ENCODE data around the gene CSNK2A2. TPM values are rescaled to one million over a fixed set of nuclear protein-coding genes. Genes with fewer than 3 reads are reported as not detected.
A peak's percentile ranks its signal among the peaks of the same experiment; 100 is the strongest.

CSNK2A2 gene
- total RNA-seq, 1 donor from 2014 or later: 53.2 TPM

GRCh38 chr16:58186176-58186944, 11.5 kb downstream of the CSNK2A2 start:
- Histone ChIP-seq H3K27ac (ENCODE audit: low read depth, low read length) (peak overlapping the region; percentile 56), H3K27me3 (ENCODE audit: control insufficient read depth in 3 of 3, insufficient read depth in 3 of 3, low read length in 3 of 3) (no peaks in the 10 kb centered on the region), H3K4me3 (ENCODE audit: low read length in 3 of 3) (no peak overlapping the region), H3K9me3 (ENCODE audit: control insufficient read depth in 3 of 3, low read length in 3 of 3) (no peaks in the 10 kb centered on the region), H3K9ac (ENCODE audit: low read depth in 1 of 3, low read length in 3 of 3) (peak overlapping the region in 1 of 3 donors; percentile 2), H3K4me1 (ENCODE audit: control insufficient read depth in 3 of 3, insufficient read depth in 3 of 3, low read length in 3 of 3) (peaks cover 7 to 11% (median 7%) of the 10 kb centered on the region in 3 donors), H3K36me3 (ENCODE audit: control insufficient read depth in 3 of 3, insufficient read depth in 3 of 3, low read length in 3 of 3) (peaks cover 9 to 39% (median 39%) of the 10 kb centered on the region in 3 donors)

- no peak overlapping the region for H3K27ac ChIP-seq (ENCODE audit: low read depth, low read length)
These were observed 20.6 kb downstream of the CSNK2A2 start for GRCh38 chr16:58177353-58177710.

GRCh38 chr16:58176608-58177352, 21.1 kb downstream of the CSNK2A2 start:
- H3K9ac ChIP-seq (ENCODE audit: low read depth in 1 of 3, low read length in 3 of 3): no peak overlapping the region
- no peaks in the 10 kb centered on the region for H3K27me3 ChIP-seq (ENCODE audit: control insufficient read depth in 3 of 3, insufficient read depth in 3 of 3, low read length in 3 of 3)
- no peaks in the 10 kb centered on the region for H3K4me1 ChIP-seq (ENCODE audit: control insufficient read depth in 3 of 3, insufficient read depth in 3 of 3, low read length in 3 of 3)
- no peak overlapping the region for H3K4me3 ChIP-seq (ENCODE audit: low read length in 3 of 3)
- peaks cover 0 to 20% (median 16%) of the 10 kb centered on the region in 3 donors for H3K36me3 ChIP-seq (ENCODE audit: control insufficient read depth in 3 of 3, insufficient read depth in 3 of 3, low read length in 3 of 3)
- no peak overlapping the region for H3K27ac ChIP-seq (ENCODE audit: low read depth, low read length)
- H3K9me3 ChIP-seq (ENCODE audit: control insufficient read depth in 3 of 3, low read length in 3 of 3): no peaks in the 10 kb centered on the region

More at GRCh38 chr16:58177353-58177710, 20.6 kb downstream of the CSNK2A2 start:
- Histone ChIP-seq H3K27me3 (ENCODE audit: control insufficient read depth in 3 of 3, insufficient read depth in 3 of 3, low read length in 3 of 3) (no peaks in the 10 kb centered on the region), H3K36me3 (ENCODE audit: control insufficient read depth in 3 of 3, insufficient read depth in 3 of 3, low read length in 3 of 3) (peaks cover 0 to 20% (median 16%) of the 10 kb centered on the region in 3 donors), H3K9ac (ENCODE audit: low read depth in 1 of 3, low read length in 3 of 3) (no peak overlapping the region), H3K4me1 (ENCODE audit: control insufficient read depth in 3 of 3, insufficient read depth in 3 of 3, low read length in 3 of 3) (no peaks in the 10 kb centered on the region), H3K4me3 (ENCODE audit: low read length in 3 of 3) (no peak overlapping the region), H3K9me3 (ENCODE audit: control insufficient read depth in 3 of 3, low read length in 3 of 3) (no peaks in the 10 kb centered on the region)

- no peaks in the 10 kb centered on the region for H3K27me3 ChIP-seq (ENCODE audit: control insufficient read depth in 3 of 3, insufficient read depth in 3 of 3, low read length in 3 of 3)
- H3K27ac ChIP-seq (ENCODE audit: low read depth, low read length): no peak overlapping the region
- H3K9ac ChIP-seq (ENCODE audit: low read depth in 1 of 3, low read length in 3 of 3): no peak overlapping the region
- H3K9me3 ChIP-seq (ENCODE audit: control insufficient read depth in 3 of 3, low read length in 3 of 3): no peaks in the 10 kb centered on the region
- no peaks in the 10 kb centered on the region for H3K4me1 ChIP-seq (ENCODE audit: control insufficient read depth in 3 of 3, insufficient read depth in 3 of 3, low read length in 3 of 3)
- H3K36me3 ChIP-seq (ENCODE audit: control insufficient read depth in 3 of 3, insufficient read depth in 3 of 3, low read length in 3 of 3): peaks cover 22 to 52% (median 43%) of the 10 kb centered on the region in 3 donors
- no peak overlapping the region for H3K4me3 ChIP-seq (ENCODE audit: low read length in 3 of 3)
These were observed 27.7 kb downstream of the CSNK2A2 start for GRCh38 chr16:58170223-58170622.

GRCh38 chr16:58160855-58161254, 37.1 kb downstream of the CSNK2A2 start:
- Histone ChIP-seq H3K27ac (ENCODE audit: low read depth, low read length) (no peak overlapping the region), H3K9me3 (ENCODE audit: control insufficient read depth in 3 of 3, low read length in 3 of 3) (no peaks in the 10 kb centered on the region), H3K9ac (ENCODE audit: low read depth in 1 of 3, low read length in 3 of 3) (no peak overlapping the region), H3K27me3 (ENCODE audit: control insufficient read depth in 3 of 3, insufficient read depth in 3 of 3, low read length in 3 of 3) (no peaks in the 10 kb centered on the region), H3K4me3 (ENCODE audit: low read length in 3 of 3) (no peak overlapping the region), H3K36me3 (ENCODE audit: control insufficient read depth in 3 of 3, insufficient read depth in 3 of 3, low read length in 3 of 3) (peaks cover 48 to 76% (median 61%) of the 10 kb centered on the region in 3 donors), H3K4me1 (ENCODE audit: control insufficient read depth in 3 of 3, insufficient read depth in 3 of 3, low read length in 3 of 3) (no peaks in the 10 kb centered on the region)

- H3K9me3 ChIP-seq (ENCODE audit: control insufficient read depth in 3 of 3, low read length in 3 of 3): no peaks in the 10 kb centered on the region
- no peaks in the 10 kb centered on the region for H3K27me3 ChIP-seq (ENCODE audit: control insufficient read depth in 3 of 3, insufficient read depth in 3 of 3, low read length in 3 of 3)
- peaks cover 37 to 56% (median 40%) of the 10 kb centered on the region in 3 donors for H3K36me3 ChIP-seq (ENCODE audit: control insufficient read depth in 3 of 3, insufficient read depth in 3 of 3, low read length in 3 of 3)
- H3K9ac ChIP-seq (ENCODE audit: low read depth in 1 of 3, low read length in 3 of 3): no peak overlapping the region
- H3K4me1 ChIP-seq (ENCODE audit: control insufficient read depth in 3 of 3, insufficient read depth in 3 of 3, low read length in 3 of 3): no peaks in the 10 kb centered on the region
- H3K4me3 ChIP-seq (ENCODE audit: low read length in 3 of 3): no peak overlapping the region
- H3K27ac ChIP-seq (ENCODE audit: low read depth, low read length): no peak overlapping the region
These were observed 39.2 kb downstream of the CSNK2A2 start for GRCh38 chr16:58158725-58159124.

- H3K9me3 ChIP-seq (ENCODE audit: control insufficient read depth in 3 of 3, low read length in 3 of 3): no peaks in the 10 kb centered on the region
- no peaks in the 10 kb centered on the region for H3K27me3 ChIP-seq (ENCODE audit: control insufficient read depth in 3 of 3, insufficient read depth in 3 of 3, low read length in 3 of 3)
- no peak overlapping the region for H3K4me3 ChIP-seq (ENCODE audit: low read length in 3 of 3)
- H3K36me3 ChIP-seq (ENCODE audit: control insufficient read depth in 3 of 3, insufficient read depth in 3 of 3, low read length in 3 of 3): peaks cover 30 to 49% (median 33%) of the 10 kb centered on the region in 3 donors
- no peak overlapping the region for H3K9ac ChIP-seq (ENCODE audit: low read depth in 1 of 3, low read length in 3 of 3)
- no peaks in the 10 kb centered on the region for H3K4me1 ChIP-seq (ENCODE audit: control insufficient read depth in 3 of 3, insufficient read depth in 3 of 3, low read length in 3 of 3)
- H3K27ac ChIP-seq (ENCODE audit: low read depth, low read length): no peak overlapping the region
These were observed 39.9 kb downstream of the CSNK2A2 start for GRCh38 chr16:58157951-58158540.

GRCh38 chr16:58157239-58157638, 40.7 kb downstream of the CSNK2A2 start:
- no peak overlapping the region for H3K4me3 ChIP-seq (ENCODE audit: low read length in 3 of 3)
- H3K27me3 ChIP-seq (ENCODE audit: control insufficient read depth in 3 of 3, insufficient read depth in 3 of 3, low read length in 3 of 3): no peaks in the 10 kb centered on the region
- no peak overlapping the region for H3K27ac ChIP-seq (ENCODE audit: low read depth, low read length)
- no peaks in the 10 kb centered on the region for H3K9me3 ChIP-seq (ENCODE audit: control insufficient read depth in 3 of 3, low read length in 3 of 3)
- H3K4me1 ChIP-seq (ENCODE audit: control insufficient read depth in 3 of 3, insufficient read depth in 3 of 3, low read length in 3 of 3): no peaks in the 10 kb centered on the region
- H3K36me3 ChIP-seq (ENCODE audit: control insufficient read depth in 3 of 3, insufficient read depth in 3 of 3, low read length in 3 of 3): peaks cover 25 to 41% (median 26%) of the 10 kb centered on the region in 3 donors
- no peak overlapping the region for H3K9ac ChIP-seq (ENCODE audit: low read depth in 1 of 3, low read length in 3 of 3)

GRCh38 chr16:58155839-58156238, 42.1 kb downstream of the CSNK2A2 start:
- H3K27ac ChIP-seq (ENCODE audit: low read depth, low read length): no peak overlapping the region
- no peaks in the 10 kb centered on the region for H3K4me1 ChIP-seq (ENCODE audit: control insufficient read depth in 3 of 3, insufficient read depth in 3 of 3, low read length in 3 of 3)
- H3K9me3 ChIP-seq (ENCODE audit: control insufficient read depth in 3 of 3, low read length in 3 of 3): no peaks in the 10 kb centered on the region
- H3K4me3 ChIP-seq (ENCODE audit: low read length in 3 of 3): no peak overlapping the region
- no peaks in the 10 kb centered on the region for H3K27me3 ChIP-seq (ENCODE audit: control insufficient read depth in 3 of 3, insufficient read depth in 3 of 3, low read length in 3 of 3)
- H3K36me3 ChIP-seq (ENCODE audit: control insufficient read depth in 3 of 3, insufficient read depth in 3 of 3, low read length in 3 of 3): peaks cover 12 to 30% (median 13%) of the 10 kb centered on the region in 3 donors
- no peak overlapping the region for H3K9ac ChIP-seq (ENCODE audit: low read depth in 1 of 3, low read length in 3 of 3)

- Histone ChIP-seq H3K27ac (ENCODE audit: low read depth, low read length) (no peak overlapping the region), H3K9ac (ENCODE audit: low read depth in 1 of 3, low read length in 3 of 3) (no peak overlapping the region), H3K27me3 (ENCODE audit: control insufficient read depth in 3 of 3, insufficient read depth in 3 of 3, low read length in 3 of 3) (no peaks in the 10 kb centered on the region)
These were observed 43.6 kb downstream of the CSNK2A2 start for GRCh38 chr16:58154345-58154744.

More at GRCh38 chr16:58154345-58154744, 43.6 kb downstream of the CSNK2A2 start:
- H3K36me3 ChIP-seq (ENCODE audit: control insufficient read depth in 3 of 3, insufficient read depth in 3 of 3, low read length in 3 of 3): peaks cover 8 to 20% (median 10%) of the 10 kb centered on the region in 3 donors
- no peaks in the 10 kb centered on the region for H3K4me1 ChIP-seq (ENCODE audit: control insufficient read depth in 3 of 3, insufficient read depth in 3 of 3, low read length in 3 of 3)
- no peaks in the 10 kb centered on the region for H3K9me3 ChIP-seq (ENCODE audit: control insufficient read depth in 3 of 3, low read length in 3 of 3)
- H3K4me3 ChIP-seq (ENCODE audit: low read length in 3 of 3): no peak overlapping the region

Data from skeletal muscle tissue (tissue), 4 donors.